ENCODE data around the gene KDM4D. TPM values are rescaled to one million over a fixed set of nuclear protein-coding genes. Genes with fewer than 3 reads are reported as not detected.

The KDM4D gene
- total RNA-seq, 2 donors from 2014 or later, result 1.7 to 3.1 TPM

DNA sequence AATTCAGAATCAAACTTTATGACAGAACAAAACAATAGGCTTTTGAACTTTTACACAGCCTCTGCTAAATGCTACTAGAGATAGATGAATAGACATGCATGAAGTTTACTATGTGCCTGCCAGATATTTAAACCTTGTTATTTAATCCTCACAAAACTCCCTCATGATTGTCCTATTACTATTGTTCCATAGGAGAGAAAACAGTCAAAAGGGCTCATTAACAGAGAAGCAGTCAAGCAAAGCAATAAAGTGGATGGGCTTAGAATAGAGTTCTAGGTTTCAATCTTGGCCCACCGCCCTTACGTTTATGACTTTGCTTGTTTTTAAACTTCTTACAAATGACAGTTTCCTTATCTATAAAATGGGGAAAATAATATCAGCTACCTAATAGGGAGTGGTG, 13.0 kb upstream of the KDM4D start:
- H3K9me3 ChIP-seq (ENCODE audit: control insufficient read depth, low read length), result no peaks in the 10 kb centered on the region
- peaks cover 31% of the 10 kb centered on the region for H3K36me3 Mint-ChIP-seq (ENCODE audit: low read depth)
- H3K27ac Mint-ChIP-seq, result no peak overlapping the region
- H3K36me3 ChIP-seq (ENCODE audit: control insufficient read depth, insufficient read depth, low read length), result peaks cover 46% of the 10 kb centered on the region
- no peaks in the 10 kb centered on the region for H3K27me3 Mint-ChIP-seq (ENCODE audit: insufficient read depth)
- TF ChIP-seq, protein P1, sequence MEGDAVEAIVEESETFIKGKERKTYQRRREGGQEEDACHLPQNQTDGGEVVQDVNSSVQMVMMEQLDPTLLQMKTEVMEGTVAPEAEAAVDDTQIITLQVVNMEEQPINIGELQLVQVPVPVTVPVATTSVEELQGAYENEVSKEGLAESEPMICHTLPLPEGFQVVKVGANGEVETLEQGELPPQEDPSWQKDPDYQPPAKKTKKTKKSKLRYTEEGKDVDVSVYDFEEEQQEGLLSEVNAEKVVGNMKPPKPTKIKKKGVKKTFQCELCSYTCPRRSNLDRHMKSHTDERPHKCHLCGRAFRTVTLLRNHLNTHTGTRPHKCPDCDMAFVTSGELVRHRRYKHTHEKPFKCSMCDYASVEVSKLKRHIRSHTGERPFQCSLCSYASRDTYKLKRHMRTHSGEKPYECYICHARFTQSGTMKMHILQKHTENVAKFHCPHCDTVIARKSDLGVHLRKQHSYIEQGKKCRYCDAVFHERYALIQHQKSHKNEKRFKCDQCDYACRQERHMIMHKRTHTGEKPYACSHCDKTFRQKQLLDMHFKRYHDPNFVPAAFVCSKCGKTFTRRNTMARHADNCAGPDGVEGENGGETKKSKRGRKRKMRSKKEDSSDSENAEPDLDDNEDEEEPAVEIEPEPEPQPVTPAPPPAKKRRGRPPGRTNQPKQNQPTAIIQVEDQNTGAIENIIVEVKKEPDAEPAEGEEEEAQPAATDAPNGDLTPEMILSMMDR (conservative IDR thresholded peaks at IDR 0.05), result no peak
- no peaks in the 10 kb centered on the region for H3K9me3 Mint-ChIP-seq
- no peak overlapping the region for H3K27ac ChIP-seq (ENCODE audit: low read depth, low read length)
- no peaks in the 10 kb centered on the region for H3K4me1 Mint-ChIP-seq
- H3K4me1 ChIP-seq (ENCODE audit: control insufficient read depth, insufficient read depth, low read length), result no peaks in the 10 kb centered on the region
- H3K9ac ChIP-seq (ENCODE audit: extremely low read depth, low read length, poor library complexity, severe bottlenecking), result no peak overlapping the region
- WGBS, 2 experiments (ENCODE audit: insufficient coverage in 1 of 2, insufficient read length in 1 of 2), result 100% methylated on average over 1 of the region's 2 CpGs; no CpG with 5 or more reads in 1 of the 2 experiments
- H3K4me3 ChIP-seq (ENCODE audit: low read length), result no peak overlapping the region
- H3K27me3 ChIP-seq (ENCODE audit: control insufficient read depth, insufficient read depth, low read length, poor library complexity, severe bottlenecking), result no peaks in the 10 kb centered on the region
- DNase-seq, result no peak
- H3K4me3 Mint-ChIP-seq, result no peak overlapping the region

DNA sequence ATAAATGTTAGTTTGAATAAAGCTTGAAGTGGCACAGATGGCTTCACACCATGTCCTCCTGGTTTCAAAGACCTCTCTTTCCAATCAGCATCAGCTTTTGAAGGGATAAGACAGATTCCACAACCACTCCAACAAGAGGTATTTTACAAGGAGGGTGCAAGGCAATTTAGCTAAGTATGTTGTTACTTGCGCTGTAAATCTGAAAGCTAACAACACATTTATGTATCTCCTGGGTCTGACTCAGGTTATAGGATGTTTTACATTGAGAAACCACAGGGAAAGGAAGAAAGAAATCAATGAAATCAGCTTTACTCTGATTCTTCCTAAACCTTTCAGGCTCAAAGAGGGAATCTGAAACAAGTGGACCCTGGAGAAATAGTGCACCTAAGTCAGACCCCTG, 12.3 kb upstream of the KDM4D start:
- TF ChIP-seq, protein P1 (conservative IDR thresholded peaks at IDR 0.05), result no peak
- Histone ChIP-seq H3K9ac (ENCODE audit: extremely low read depth, low read length, poor library complexity, severe bottlenecking) (no peak overlapping the region), H3K4me1 (ENCODE audit: control insufficient read depth, insufficient read depth, low read length) (no peaks in the 10 kb centered on the region), H3K27me3 (ENCODE audit: control insufficient read depth, insufficient read depth, low read length, poor library complexity, severe bottlenecking) (no peaks in the 10 kb centered on the region), H3K9me3 (ENCODE audit: control insufficient read depth, low read length) (no peaks in the 10 kb centered on the region), H3K4me3 (ENCODE audit: low read length) (no peak overlapping the region), H3K36me3 (ENCODE audit: control insufficient read depth, insufficient read depth, low read length) (peaks cover 53% of the 10 kb centered on the region), H3K27ac (ENCODE audit: low read depth, low read length) (no peak overlapping the region)
- H3K27ac Mint-ChIP-seq, result no peak overlapping the region
- no peaks in the 10 kb centered on the region for H3K9me3 Mint-ChIP-seq
- 90% methylated on average over 1 of the region's 1 CpG; no CpG with 5 or more reads in 1 of the 2 experiments for WGBS, 2 experiments (ENCODE audit: insufficient coverage in 1 of 2, insufficient read length in 1 of 2)
- no peak overlapping the region for H3K4me3 Mint-ChIP-seq
- DNase-seq, result no peak
- H3K4me1 Mint-ChIP-seq, result no peaks in the 10 kb centered on the region
- H3K27me3 Mint-ChIP-seq (ENCODE audit: insufficient read depth), result no peaks in the 10 kb centered on the region
- peaks cover 38% of the 10 kb centered on the region for H3K36me3 Mint-ChIP-seq (ENCODE audit: low read depth)

DNA sequence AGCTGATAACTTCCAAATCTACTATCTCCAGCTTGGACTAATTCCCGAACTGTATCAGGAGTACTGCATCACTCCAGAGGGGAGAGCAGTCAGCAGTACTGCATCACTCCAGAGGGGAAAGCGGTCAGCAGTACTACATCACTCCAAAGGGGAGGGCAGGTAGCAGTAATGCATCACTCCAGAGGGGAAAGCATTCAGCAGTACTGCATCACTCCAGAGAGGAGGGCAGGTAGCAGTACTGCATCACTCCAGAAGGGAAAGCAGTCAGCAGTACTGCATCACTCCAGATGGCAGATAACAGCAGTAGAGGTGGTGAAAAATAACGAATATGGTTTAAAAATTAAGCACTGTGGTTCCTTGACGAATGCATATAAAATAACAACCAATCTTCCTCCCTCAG, 8.6 kb upstream of the KDM4D start:
- H3K9me3 ChIP-seq (ENCODE audit: control insufficient read depth, low read length), result no peaks in the 10 kb centered on the region
- Mint-ChIP-seq H3K27me3 (ENCODE audit: insufficient read depth) (no peaks in the 10 kb centered on the region), H3K4me3 (no peak overlapping the region), H3K27ac (no peak overlapping the region), H3K4me1 (no peaks in the 10 kb centered on the region), H3K9me3 (no peaks in the 10 kb centered on the region), H3K36me3 (ENCODE audit: low read depth) (peaks cover 59% of the 10 kb centered on the region)
- H3K27ac ChIP-seq (ENCODE audit: low read depth, low read length), result no peak overlapping the region
- no peak for DNase-seq
- 92 to 100% methylated on average over 2 to 4 of the region's 4 CpGs for WGBS, 2 experiments (ENCODE audit: insufficient coverage in 1 of 2, insufficient read length in 1 of 2)
- no peak overlapping the region for H3K9ac ChIP-seq (ENCODE audit: extremely low read depth, low read length, poor library complexity, severe bottlenecking)
- peaks cover 85% of the 10 kb centered on the region for H3K36me3 ChIP-seq (ENCODE audit: control insufficient read depth, insufficient read depth, low read length)
- H3K4me3 ChIP-seq (ENCODE audit: low read length), result no peak overlapping the region
- H3K4me1 ChIP-seq (ENCODE audit: control insufficient read depth, insufficient read depth, low read length), result no peaks in the 10 kb centered on the region
- H3K27me3 ChIP-seq (ENCODE audit: control insufficient read depth, insufficient read depth, low read length, poor library complexity, severe bottlenecking), result no peaks in the 10 kb centered on the region
- TF ChIP-seq, protein P1 (conservative IDR thresholded peaks at IDR 0.05), result peak; percentile 34

Measured in endodermal cell (in vitro differentiated cells).